ENCODE data around the gene VPS4B.

- TF ChIP-seq ZNF10 (tag by site-specific recombination; IDR thresholded peaks at IDR 0.05) (no peak), ZNF366 (tag by site-specific recombination; conservative IDR thresholded peaks at IDR 0.05) (no peak), ZNF48 (tag by site-specific recombination; IDR thresholded peaks at IDR 0.05) (no peak), CTCF (tag by site-specific recombination; IDR thresholded peaks at IDR 0.05) (no peak), ZNF777 (tag by site-specific recombination; IDR thresholded peaks at IDR 0.05; ENCODE audit: borderline replicate concordance) (no peak), ZNF398 (tag by site-specific recombination; IDR thresholded peaks at IDR 0.05) (no peak), ZNF416 (tag by site-specific recombination; IDR thresholded peaks at IDR 0.05) (no peak), ZNF280D (tag by site-specific recombination; IDR thresholded peaks at IDR 0.05) (no peak), ZNF639 (tag by site-specific recombination; IDR thresholded peaks at IDR 0.05) (no peak)
Observed at GRCh38 chr18:63346480-63347183, 75.6 kb downstream of the VPS4B start.

Measured in HEK293 (cell line).